Measurements from ENCODE around the gene STARD9. TPM values are rescaled to one million over a fixed set of nuclear protein-coding genes. Genes with fewer than 3 reads are reported as not detected.
A peak's percentile ranks its signal among the peaks of the same experiment; 100 is the strongest.

Gene STARD9
- total and polyA plus RNA-seq, 9 of the 15 experiments (the other 6 are each of a cell fraction or from before 2014, with no cell fraction given), result 0.45 to 6.0 (median 3.6) TPM

GRCh38 chr15:42735382-42736165 is 160.2 kb downstream of the STARD9 start:
- H3K27ac ChIP-seq (ENCODE audit: extremely low read depth, low read depth, low read length), result no peak overlapping the region
- FAIRE-seq (no peak), DNase-seq (ENCODE audit: extremely low read depth in 1 of 4, low spot score in 3 of 4) (no peak), ATAC-seq (no peak)
- WGBS (ENCODE audit: insufficient coverage, low coverage, missing lambda C conversion rate), result 89% methylated on average over 17 of the region's 19 CpGs
- no peaks in the 10 kb centered on the region for H3K9me1 ChIP-seq (ENCODE audit: control insufficient read depth, insufficient read depth, low read length)
- in situ Hi-C loops (cut with MboI) (no loop called here), intact Hi-C loops (cut with micrococcal nuclease) (loop anchor here (2.0 kb wide), 2 partner anchors 185 to 191 kb away; partner anchors contain the start of gene TTBK2)
- H3K4me3 ChIP-seq, result peak overlapping the region; percentile 96
- H3K4me1 ChIP-seq (replicated peaks in 1 of 2; ENCODE audit: control insufficient read depth in 2 of 2, insufficient read depth in 2 of 2, low read length in 2 of 2), result peaks cover 5 to 27% of the 10 kb centered on the region in 2 experiments; a peak in 4 of 5 replicates
- H3K36me3 ChIP-seq (ENCODE audit: control insufficient read depth, insufficient read depth, low read length), result peaks cover 52% of the 10 kb centered on the region
- H2AFZ ChIP-seq (ENCODE audit: low read depth, low read length), result peak overlapping the region; percentile 46; the same call in 1 of the 2 replicates
- H4K20me1 ChIP-seq (replicated peaks; ENCODE audit: control insufficient read depth, insufficient read depth, low read length), result peaks cover 4% of the 10 kb centered on the region; the same call in 1 of the 2 replicates
- TSS peak; percentile 60 for BruUV-seq (replicated peaks)
- peaks cover 22% of the 10 kb centered on the region for H3K79me2 ChIP-seq (ENCODE audit: control insufficient read depth, insufficient read depth, low read length)
- H3K9me3 ChIP-seq (replicated peaks; ENCODE audit: control insufficient read depth, insufficient read depth, low read depth, low read length), result no peaks in the 10 kb centered on the region
- TF ChIP-seq ZNF12 (CRISPR knock-in tag; IDR thresholded peaks at IDR 0.05) (0 out of 2 replicates have a peak, but pooled peaks have one; percentile 24), ZNF639 (CRISPR knock-in tag; conservative IDR thresholded peaks at IDR 0.05 in 1 of 2, IDR thresholded peaks at IDR 0.05 in 1 of 2) (no peak), TFAP4 (CRISPR knock-in tag; IDR thresholded peaks at IDR 0.05; ENCODE audit: borderline replicate concordance) (peak; percentile 32; the same call in 1 of the 2 replicates)
- ChIA-PET CTCF (ENCODE audit: low intra/inter-chr PET ratio) (no interaction called here), POLR2A (interaction anchor here (0.6 to 1.7 kb wide), 5 partner anchors 9 to 524 kb away, joined by 3 to 6 read pairs (median 4); no protein-coding TSS in a partner anchor)
- no peaks in the 10 kb centered on the region for H3K27me3 ChIP-seq (ENCODE audit: control insufficient read depth in 2 of 2, insufficient read depth in 2 of 2, low read length in 2 of 2)
- H3K9ac ChIP-seq (ENCODE audit: insufficient read depth in 1 of 2, low read depth in 2 of 2, low read length in 2 of 2), result peak overlapping the region; percentile 88 to 94; a peak in 3 of 4 replicates
- H3K4me2 ChIP-seq (ENCODE audit: insufficient read depth, low read length), result peak overlapping the region; percentile 92
